T-helper 17 cell (primary cell): Measurements from ENCODE around the gene GDNF. TPM values are rescaled to one million over a fixed set of nuclear protein-coding genes. Genes with fewer than 3 reads are reported as not detected.

Experiments used
- ATAC-seq: fragments of 150-1000 bp; cut with Tn5 transposase; 2 replicates; pipeline ENCODE4 v1.10.0; 2021; ENCODE audit warnings: mild to moderate bottlenecking, moderate library complexity
- DNase-seq, 3 donors: peaks; one replicate each; pipeline versions ENCODE4 v3.0.0 to v3.0.0-alpha.2; 2020 to 2021
- H3K9me3 ChIP-seq: one replicate; pipeline ENCODE4 v1.7.0; 2013; ENCODE audit warnings: low read length, mild to moderate bottlenecking; ENCODE audit not compliant: control insufficient read depth, poor library complexity, severe bottlenecking
- H3K27ac Mint-ChIP-seq: one replicate; pipeline ENCODE4 v1.8.0; 2022; ENCODE audit warnings: mild to moderate bottlenecking, moderate library complexity, mixed read lengths
- H3K27me3 Mint-ChIP-seq: one replicate; pipeline ENCODE4 v1.8.0; 2022; ENCODE audit warnings: mixed read lengths
- H3K36me3 Mint-ChIP-seq: one replicate; pipeline ENCODE4 v1.8.0; 2022; ENCODE audit warnings: low read depth, mixed read lengths
- H3K4me1 Mint-ChIP-seq: one replicate; pipeline ENCODE4 v1.8.0; 2022; ENCODE audit warnings: mild to moderate bottlenecking, mixed read lengths
- H3K4me3 Mint-ChIP-seq: one replicate; pipeline ENCODE4 v1.8.0; 2022; ENCODE audit warnings: mild to moderate bottlenecking, moderate library complexity, mixed read lengths
- total RNA-seq, 4 donors: library from RNA in 2 of 4; stranded (reverse) in 2 of 4; gene quantifications; one replicate each; pipeline ENCODE4 v1.2.3 and lab custom pipeline; 2022 to 2026

The GDNF gene
- total RNA-seq, 2 donors from 2014 or later, result not detected

DNA sequence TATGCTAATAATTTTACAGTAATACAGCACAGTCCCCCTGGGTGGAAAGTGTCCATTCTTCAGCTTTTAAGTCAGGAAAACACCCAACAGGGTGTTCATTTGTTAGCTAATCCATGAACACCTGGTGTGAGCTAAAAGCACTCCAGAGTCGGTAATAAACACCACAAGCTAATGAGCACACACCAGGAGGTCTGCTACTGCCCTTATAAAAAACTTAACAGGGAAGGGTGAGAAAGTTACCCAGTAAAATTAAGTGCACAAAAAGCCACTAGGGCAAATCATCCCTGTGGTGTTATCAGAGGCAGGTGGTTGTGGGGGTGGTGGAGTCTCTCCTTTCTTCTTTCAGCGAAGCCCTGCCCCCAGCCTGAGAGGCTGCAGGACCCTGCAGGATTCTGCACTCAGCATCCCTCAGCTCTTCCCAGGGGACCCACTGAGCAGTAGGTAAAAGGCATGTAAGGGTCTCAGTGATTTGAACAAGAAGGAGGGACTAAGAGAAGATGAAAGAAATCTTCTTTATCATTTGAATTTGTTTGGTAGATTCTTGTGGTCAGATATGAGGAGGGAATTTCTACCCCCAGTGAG lies 14.4 kb downstream of the GDNF start:
- Mint-ChIP-seq H3K4me3 (no peak overlapping the region), H3K27ac (no peak overlapping the region), H3K4me1 (no peaks in the 10 kb centered on the region), H3K36me3 (no peaks in the 10 kb centered on the region), H3K27me3 (peaks cover 57% of the 10 kb centered on the region)
- DNase-seq (no peak), ATAC-seq (no peak)
- no peaks in the 10 kb centered on the region for H3K9me3 ChIP-seq

DNA sequence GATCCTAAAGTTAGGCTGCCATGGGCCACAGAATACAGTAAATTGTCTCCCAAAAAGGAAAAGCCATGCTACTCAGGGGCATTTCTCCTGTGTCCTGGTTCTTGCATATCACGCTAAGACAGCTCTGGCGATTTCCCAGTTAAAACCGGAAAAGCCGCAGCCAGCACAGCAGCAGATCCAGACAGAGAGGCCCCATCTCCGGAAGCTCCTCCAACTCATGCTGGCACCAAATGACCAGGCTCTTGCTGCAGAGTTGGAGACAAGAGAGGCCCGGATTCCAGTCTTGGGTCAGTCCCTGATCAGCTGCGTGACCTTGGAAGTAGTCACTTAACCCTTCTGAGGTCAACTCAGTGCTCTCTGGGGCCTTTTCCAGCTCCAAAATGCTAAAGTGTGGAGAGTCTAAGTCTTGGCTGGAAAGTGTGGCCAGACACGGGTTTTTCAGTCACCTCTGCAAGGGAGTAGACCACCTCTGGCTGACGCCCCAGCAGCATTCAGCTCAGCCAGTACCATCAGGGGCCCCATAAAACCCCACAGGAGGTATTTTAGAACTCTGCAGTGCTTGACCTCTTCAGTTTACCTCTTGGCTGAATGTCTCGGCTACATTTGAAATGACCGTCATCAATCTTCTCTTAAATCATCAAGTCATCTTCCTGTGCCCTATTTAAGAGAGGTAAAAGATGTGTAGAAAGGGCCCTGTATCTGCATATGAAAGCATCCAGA lies 16.2 kb downstream of the GDNF start:
- H3K27me3 Mint-ChIP-seq, result peaks cover 46% of the 10 kb centered on the region
- DNase-seq, result no peak
- no peak for ATAC-seq
- H3K4me3 Mint-ChIP-seq, result no peak overlapping the region
- H3K9me3 ChIP-seq, result no peaks in the 10 kb centered on the region
- H3K27ac Mint-ChIP-seq, result no peak overlapping the region
- H3K4me1 Mint-ChIP-seq, result no peaks in the 10 kb centered on the region
- H3K36me3 Mint-ChIP-seq, result no peaks in the 10 kb centered on the region

GRCh38 chr5:37816883-37817282 lies 23.0 kb downstream of the GDNF start:
- no peak overlapping the region for H3K27ac Mint-ChIP-seq
- peaks cover 43% of the 10 kb centered on the region for H3K27me3 Mint-ChIP-seq
- H3K4me3 Mint-ChIP-seq, result no peak overlapping the region
- no peaks in the 10 kb centered on the region for H3K4me1 Mint-ChIP-seq
- H3K36me3 Mint-ChIP-seq, result no peaks in the 10 kb centered on the region
- no peak for ATAC-seq
- no peaks in the 10 kb centered on the region for H3K9me3 ChIP-seq
- DNase-seq, result no peak

DNA sequence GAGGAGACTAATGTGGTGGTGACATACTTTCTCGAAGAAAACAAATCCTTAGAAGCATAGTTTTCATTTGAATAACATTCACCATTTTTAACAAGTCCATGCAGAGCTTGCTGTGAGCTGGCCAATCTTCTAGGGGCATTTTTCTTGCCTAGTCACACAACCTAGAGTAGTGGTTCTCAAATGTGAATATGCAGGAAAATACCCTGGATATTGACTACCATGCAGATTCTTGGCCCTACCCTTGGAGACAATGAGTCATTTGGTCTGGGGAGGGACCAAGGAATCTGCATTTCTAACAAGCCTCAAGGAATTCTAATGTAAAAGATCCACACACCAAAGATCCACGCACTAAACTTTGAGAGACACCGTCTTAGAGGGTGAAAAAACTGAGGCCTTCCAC lies 23.5 kb downstream of the GDNF start:
- DNase-seq, result no peak
- H3K9me3 ChIP-seq, result no peaks in the 10 kb centered on the region
- Mint-ChIP-seq H3K4me3 (no peak overlapping the region), H3K27me3 (peaks cover 43% of the 10 kb centered on the region), H3K4me1 (no peaks in the 10 kb centered on the region), H3K36me3 (no peaks in the 10 kb centered on the region), H3K27ac (no peak overlapping the region)
- ATAC-seq, result no peak

GRCh38 chr5:37815913-37816312 lies 23.9 kb downstream of the GDNF start:
- ATAC-seq, result no peak
- Mint-ChIP-seq H3K27me3 (peaks cover 43% of the 10 kb centered on the region), H3K27ac (no peak overlapping the region), H3K36me3 (no peaks in the 10 kb centered on the region), H3K4me3 (no peak overlapping the region), H3K4me1 (no peaks in the 10 kb centered on the region)
- no peak for DNase-seq
- H3K9me3 ChIP-seq, result no peaks in the 10 kb centered on the region

- Mint-ChIP-seq H3K27ac (no peak overlapping the region), H3K27me3 (peaks cover 47% of the 10 kb centered on the region), H3K4me1 (no peaks in the 10 kb centered on the region), H3K36me3 (no peaks in the 10 kb centered on the region), H3K4me3 (no peak overlapping the region)
- ATAC-seq (no peak), DNase-seq (no peak)
- H3K9me3 ChIP-seq, result no peaks in the 10 kb centered on the region
Observed at GRCh38 chr5:37814699-37815098, 25.1 kb downstream of the GDNF start.

GRCh38 chr5:37812365-37812764 lies 27.5 kb downstream of the GDNF start:
- no peak for ATAC-seq
- H3K4me3 Mint-ChIP-seq, result no peak overlapping the region
- H3K27me3 Mint-ChIP-seq, result peaks cover 39% of the 10 kb centered on the region
- no peak for DNase-seq
- no peaks in the 10 kb centered on the region for H3K4me1 Mint-ChIP-seq
- H3K36me3 Mint-ChIP-seq, result no peaks in the 10 kb centered on the region
- H3K27ac Mint-ChIP-seq, result no peak overlapping the region
- no peaks in the 10 kb centered on the region for H3K9me3 ChIP-seq

- no peaks in the 10 kb centered on the region for H3K9me3 ChIP-seq
- no peak overlapping the region for H3K27ac Mint-ChIP-seq
- no peaks in the 10 kb centered on the region for H3K36me3 Mint-ChIP-seq
Observed at GRCh38 chr5:37811866-37812265, 28.0 kb downstream of the GDNF start.

GRCh38 chr5:37810311-37810710 lies 29.5 kb downstream of the GDNF start:
- DNase-seq (no peak), ATAC-seq (no peak)
- no peak overlapping the region for H3K4me3 Mint-ChIP-seq
- no peaks in the 10 kb centered on the region for H3K4me1 Mint-ChIP-seq
- H3K27me3 Mint-ChIP-seq, result peaks cover 29% of the 10 kb centered on the region
- no peaks in the 10 kb centered on the region for H3K36me3 Mint-ChIP-seq
- no peak overlapping the region for H3K27ac Mint-ChIP-seq
- no peaks in the 10 kb centered on the region for H3K9me3 ChIP-seq

More at GRCh38 chr5:37811866-37812265, 28.0 kb downstream of the GDNF start:
- Mint-ChIP-seq H3K4me1 (no peaks in the 10 kb centered on the region), H3K27me3 (peaks cover 37% of the 10 kb centered on the region), H3K4me3 (no peak overlapping the region)
- ATAC-seq (no peak), DNase-seq (no peak)

DNA sequence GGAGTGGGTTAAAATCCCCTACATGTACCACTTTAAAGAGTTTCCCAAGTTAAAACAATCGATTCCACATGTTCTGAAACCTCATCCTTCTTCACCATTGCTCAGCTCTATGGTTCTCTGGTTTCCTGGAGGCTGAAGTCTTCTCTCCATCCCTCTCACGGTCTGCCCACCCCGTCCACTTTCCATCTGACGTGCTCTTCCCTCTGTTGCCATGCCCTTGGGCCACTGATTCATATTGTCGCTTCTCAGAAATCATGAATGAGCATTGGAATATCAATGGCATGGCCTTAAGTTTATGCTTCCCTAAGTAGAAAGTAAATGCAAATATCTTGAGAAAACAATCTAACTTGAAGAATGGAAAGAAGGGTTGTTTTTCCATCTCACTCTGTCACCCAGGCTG lies 30.9 kb downstream of the GDNF start:
- Mint-ChIP-seq H3K27ac (no peak overlapping the region), H3K4me3 (no peak overlapping the region), H3K4me1 (no peaks in the 10 kb centered on the region), H3K36me3 (no peaks in the 10 kb centered on the region), H3K27me3 (peaks cover 24% of the 10 kb centered on the region)
- ATAC-seq, result no peak
- DNase-seq, result no peak
- no peaks in the 10 kb centered on the region for H3K9me3 ChIP-seq

GRCh38 chr5:37807621-37808301 lies 32.1 kb downstream of the GDNF start:
- H3K9me3 ChIP-seq, result no peaks in the 10 kb centered on the region
- Mint-ChIP-seq H3K27ac (no peak overlapping the region), H3K4me1 (no peaks in the 10 kb centered on the region), H3K27me3 (peaks cover 21% of the 10 kb centered on the region), H3K36me3 (no peaks in the 10 kb centered on the region), H3K4me3 (no peak overlapping the region)
- no peak for DNase-seq
- no peak for ATAC-seq

- Mint-ChIP-seq H3K27me3 (peaks cover 14% of the 10 kb centered on the region), H3K4me1 (no peaks in the 10 kb centered on the region), H3K4me3 (no peak overlapping the region), H3K27ac (no peak overlapping the region), H3K36me3 (no peaks in the 10 kb centered on the region)
- ATAC-seq (no peak), DNase-seq (no peak)
- no peaks in the 10 kb centered on the region for H3K9me3 ChIP-seq
Observed at GRCh38 chr5:37807015-37807414, 32.8 kb downstream of the GDNF start.

GRCh38 chr5:37806476-37806875 lies 33.4 kb downstream of the GDNF start:
- H3K36me3 Mint-ChIP-seq, result no peaks in the 10 kb centered on the region
- H3K4me1 Mint-ChIP-seq, result no peaks in the 10 kb centered on the region
- no peak for ATAC-seq
- H3K4me3 Mint-ChIP-seq, result no peak overlapping the region
- H3K27me3 Mint-ChIP-seq, result peaks cover 14% of the 10 kb centered on the region
- H3K27ac Mint-ChIP-seq, result no peak overlapping the region
- DNase-seq, result no peak
- no peaks in the 10 kb centered on the region for H3K9me3 ChIP-seq

DNA sequence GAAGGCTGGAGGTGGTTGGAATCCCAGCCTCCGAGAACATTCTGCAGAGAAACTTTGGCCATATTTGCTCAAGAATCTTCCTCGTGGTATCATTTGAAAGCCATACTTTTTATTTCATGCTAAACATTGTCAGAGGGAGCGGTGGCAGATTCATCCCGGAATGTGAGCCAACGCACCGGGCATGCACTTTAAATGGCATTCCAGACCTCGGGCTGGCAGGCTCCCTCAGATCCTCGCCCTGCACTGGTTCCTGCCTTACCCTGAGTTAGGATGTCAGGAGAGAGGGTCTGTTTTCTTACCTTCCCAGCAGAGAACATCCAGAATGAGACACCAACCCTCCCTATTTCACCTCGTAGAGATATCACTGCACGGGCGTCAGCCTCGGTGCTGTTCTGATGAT lies 33.8 kb downstream of the GDNF start:
- Mint-ChIP-seq H3K4me3 (no peak overlapping the region), H3K4me1 (no peaks in the 10 kb centered on the region), H3K27me3 (peaks cover 14% of the 10 kb centered on the region), H3K36me3 (no peaks in the 10 kb centered on the region), H3K27ac (no peak overlapping the region)
- DNase-seq (no peak), ATAC-seq (no peak)
- no peaks in the 10 kb centered on the region for H3K9me3 ChIP-seq
